Ureter (tissue), 1 donor: ENCODE results near the gene SERF1B. TPM values are rescaled to one million over a fixed set of nuclear protein-coding genes. Genes with fewer than 3 reads are reported as not detected.
"Not testable (repeated sequence)": the region's sequence is repeated elsewhere in the genome, so short reads cannot be mapped to it uniquely, and the experiment has no call there.

ENCODE experiments used
- DNase-seq: peaks from one replicate; pipeline ENCODE4 v3.0.0-alpha.2; 2020; ENCODE audit warnings: low spot score
- total RNA-seq: library from RNA; stranded (reverse); gene quantifications from one replicate; pipeline ENCODE4 v1.2.4, GENCODE V29; 2023
- donor health status: DM: yes; HTN: yes; CAD: no.

The SERF1B gene
- 16.8 TPM for total RNA-seq

GRCh38 chr5:70025106-70025844, at the start of gene SERF1B:
Gene SERF1B (plus strand): TSS chr5:70025251. CDS start chr5:70025452, 201 bp downstream.
- not testable (repeated sequence) for DNase-seq

GRCh38 chr5:69991713-69992112, 33.3 kb upstream of the SERF1B start:
- not testable (repeated sequence) for DNase-seq

GRCh38 chr5:69995535-69995934, 29.5 kb upstream of the SERF1B start:
- DNase-seq, result not testable (repeated sequence)

- DNase-seq, result not testable (repeated sequence)
Measured at GRCh38 chr5:70020660-70021059, 4.4 kb upstream of the SERF1B start.

- not testable (repeated sequence) for DNase-seq
Measured at GRCh38 chr5:70025845-70026145, 744 bp downstream of the SERF1B start.

- not testable (repeated sequence) for DNase-seq
Measured at GRCh38 chr5:70031204-70031603, 6.2 kb downstream of the SERF1B start.

GRCh38 chr5:70041411-70041810, 16.4 kb downstream of the SERF1B start:
- DNase-seq, result not testable (repeated sequence)

GRCh38 chr5:70049790-70050142, 24.7 kb downstream of the SERF1B start:
- not testable (repeated sequence) for DNase-seq

- not testable (repeated sequence) for DNase-seq
Measured at GRCh38 chr5:70056289-70056942, 31.4 kb downstream of the SERF1B start.

- not testable (repeated sequence) for DNase-seq
Measured at GRCh38 chr5:70057140-70057539, 32.1 kb downstream of the SERF1B start.

GRCh38 chr5:70077632-70078031, 52.6 kb downstream of the SERF1B start:
- not testable (repeated sequence) for DNase-seq

- not testable (repeated sequence) for DNase-seq
Measured at GRCh38 chr5:70088907-70089464, 63.9 kb downstream of the SERF1B start.

GRCh38 chr5:70091776-70092175, 66.7 kb downstream of the SERF1B start:
- not testable (repeated sequence) for DNase-seq

Other genes with a start within 250 kb of the SERF1B start
- gene SMN2, start 24.4 kb downstream of the SERF1B start, total RNA-seq, result 77.6 TPM